ENCODE results near the gene MYL4.
"Not testable (repeated sequence)": the region's sequence is repeated elsewhere in the genome, so short reads cannot be mapped to it uniquely, and the experiment has no call there.

MYL4 gene

GRCh38 chr17:47244697-47245096 is 35.5 kb downstream of the MYL4 start:
- DNase-seq = no peak

DNA sequence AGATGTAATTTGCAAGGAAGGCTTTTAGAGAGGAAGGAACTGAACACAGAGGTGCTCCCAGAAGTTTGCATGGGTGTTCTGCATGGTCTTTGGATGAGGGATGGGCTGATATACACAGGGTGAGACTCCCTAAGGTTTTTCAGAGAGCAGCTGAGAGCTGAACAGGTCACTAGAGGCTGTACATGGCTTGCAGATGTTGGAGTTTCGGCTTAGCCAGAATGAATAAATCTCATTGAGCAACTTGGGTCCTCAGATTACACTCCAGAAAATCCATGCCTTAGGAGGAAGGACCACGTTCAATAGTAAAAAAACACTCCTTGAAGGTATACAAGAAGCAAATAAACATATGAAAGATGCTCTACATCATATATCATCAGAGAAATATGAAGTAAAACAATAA is 37.0 kb downstream of the MYL4 start:
- DNase-seq = no peak

GRCh38 chr17:47250855-47251254 is 41.7 kb downstream of the MYL4 start:
- no peak for DNase-seq

GRCh38 chr17:47251421-47251940 is 42.3 kb downstream of the MYL4 start:
- DNase-seq = no peak

GRCh38 chr17:47252209-47252608 is 43.1 kb downstream of the MYL4 start:
- no peak for DNase-seq

GRCh38 chr17:47252766-47253512 is 43.8 kb downstream of the MYL4 start:
- DNase-seq = no peak

- DNase-seq = peak; percentile 52
Observed at GRCh38 chr17:47253541-47254402, 44.6 kb downstream of the MYL4 start, which contains the start of gene ITGB3. TSS of gene ITGB3 (plus strand) at chr17:47253827. CDS start at chr17:47253862, 35 bp downstream.

DNA sequence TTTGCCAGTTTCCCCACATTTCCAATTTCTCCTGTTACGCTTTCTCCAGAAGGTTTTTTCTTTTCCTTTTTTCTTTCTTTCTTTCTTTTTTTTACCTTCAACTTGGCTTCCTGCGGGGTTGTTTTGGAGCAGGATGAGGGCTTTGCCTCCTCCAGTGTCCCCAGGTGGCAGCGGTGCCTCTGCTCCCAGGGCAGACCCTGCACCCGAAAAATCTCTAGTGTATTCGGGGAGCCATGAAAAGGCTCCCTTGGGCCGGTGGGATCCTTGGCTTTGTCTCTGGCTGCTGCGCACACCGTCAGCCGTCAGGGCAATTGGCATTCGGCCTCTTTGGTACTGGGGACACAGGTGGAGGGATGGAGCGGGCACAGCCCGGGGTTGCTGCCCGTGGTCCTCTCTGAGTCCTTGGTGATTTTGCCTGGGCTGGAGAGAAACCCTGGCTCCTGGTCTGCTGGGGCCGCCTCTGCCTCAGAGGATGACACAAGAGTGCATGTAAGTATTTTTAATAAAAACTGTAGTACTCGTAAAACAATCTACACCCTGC is 45.3 kb downstream of the MYL4 start:
- DNase-seq = no peak

DNA sequence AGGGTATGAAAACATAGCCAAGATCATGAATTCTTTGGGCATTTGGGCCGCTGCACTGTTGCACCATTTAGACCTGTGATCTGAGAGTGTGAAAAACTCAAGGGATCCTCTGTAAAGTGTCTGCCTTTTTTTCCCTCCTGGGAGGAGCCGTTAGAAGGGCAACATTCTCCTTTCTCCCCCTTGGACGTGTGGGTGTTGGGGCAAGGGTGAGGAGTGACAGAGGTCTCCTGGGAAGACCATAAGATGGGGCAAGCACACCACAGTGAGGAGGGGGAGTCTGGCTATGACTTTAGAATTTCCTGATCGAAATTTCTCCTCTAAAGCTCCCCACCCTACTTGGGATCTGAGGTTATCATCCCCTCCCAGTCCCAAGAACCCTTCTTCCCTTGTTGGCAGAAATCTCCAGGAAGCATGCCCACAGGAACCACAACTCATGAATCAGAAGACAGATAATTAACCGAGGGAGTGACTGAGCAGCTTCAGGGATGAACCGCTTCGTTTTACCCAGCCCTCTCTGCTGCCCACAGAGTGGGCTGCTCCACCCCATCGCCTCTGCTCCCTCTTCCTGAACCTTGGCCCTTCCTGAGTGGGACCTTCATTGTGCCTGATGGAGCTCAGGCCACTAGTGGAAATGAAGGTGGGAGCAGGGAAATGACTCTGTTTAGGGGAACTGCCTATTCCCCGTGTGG is 48.6 kb downstream of the MYL4 start:
- DNase-seq = no peak

DNA sequence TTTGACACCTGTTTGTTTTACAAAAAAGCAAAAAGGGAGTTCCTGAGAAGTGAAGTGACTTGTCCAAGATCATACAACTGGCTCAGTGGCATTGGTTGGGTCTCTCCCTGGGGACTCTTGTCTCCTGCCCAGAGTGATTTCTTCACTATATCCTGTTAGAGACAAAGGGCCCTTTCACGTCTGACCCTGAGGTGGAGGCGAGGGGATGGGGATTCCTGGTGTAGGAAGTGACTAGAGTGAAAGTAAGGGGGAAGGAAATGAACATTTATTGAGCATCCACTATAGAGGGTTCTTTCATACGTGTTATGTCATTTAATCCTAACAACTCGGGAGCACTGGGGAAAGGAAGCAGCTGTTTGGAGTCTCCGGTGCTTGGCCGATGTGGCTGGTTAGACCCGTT is 53.4 kb downstream of the MYL4 start:
- no peak for DNase-seq

GRCh38 chr17:47264166-47264565 is 55.0 kb downstream of the MYL4 start:
- no peak for DNase-seq

GRCh38 chr17:47265983-47266541 is 56.9 kb downstream of the MYL4 start:
- DNase-seq = no peak

GRCh38 chr17:47266782-47267181 is 57.6 kb downstream of the MYL4 start:
- DNase-seq = no peak

DNA sequence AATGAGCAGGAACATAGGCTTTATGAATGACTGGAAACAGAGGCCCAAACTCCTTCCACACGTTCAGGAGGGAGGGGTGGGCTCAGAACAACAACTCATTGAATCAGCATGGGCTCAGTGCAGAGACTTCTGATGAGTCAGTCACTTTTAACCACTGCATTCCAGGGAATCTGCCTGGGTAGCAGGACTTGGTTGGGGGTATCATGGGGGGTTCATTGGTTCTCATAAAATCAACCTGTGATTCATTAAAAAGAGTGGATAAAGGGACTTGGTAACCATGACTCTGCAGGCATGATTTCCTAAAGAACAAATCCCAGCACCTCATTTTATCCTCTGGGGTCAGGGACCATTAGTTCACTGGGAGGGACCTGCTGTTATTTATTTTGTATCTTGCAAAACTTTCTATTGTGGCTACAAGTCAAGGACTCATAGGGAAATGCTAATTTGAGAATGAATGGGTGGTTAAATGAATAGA is 58.2 kb downstream of the MYL4 start:
- no peak for DNase-seq

- not testable (repeated sequence) for DNase-seq
Observed at GRCh38 chr17:47268964-47269363, 59.8 kb downstream of the MYL4 start.

- not testable (repeated sequence) for DNase-seq
Observed at GRCh38 chr17:47269561-47270280, 60.6 kb downstream of the MYL4 start.

DNA sequence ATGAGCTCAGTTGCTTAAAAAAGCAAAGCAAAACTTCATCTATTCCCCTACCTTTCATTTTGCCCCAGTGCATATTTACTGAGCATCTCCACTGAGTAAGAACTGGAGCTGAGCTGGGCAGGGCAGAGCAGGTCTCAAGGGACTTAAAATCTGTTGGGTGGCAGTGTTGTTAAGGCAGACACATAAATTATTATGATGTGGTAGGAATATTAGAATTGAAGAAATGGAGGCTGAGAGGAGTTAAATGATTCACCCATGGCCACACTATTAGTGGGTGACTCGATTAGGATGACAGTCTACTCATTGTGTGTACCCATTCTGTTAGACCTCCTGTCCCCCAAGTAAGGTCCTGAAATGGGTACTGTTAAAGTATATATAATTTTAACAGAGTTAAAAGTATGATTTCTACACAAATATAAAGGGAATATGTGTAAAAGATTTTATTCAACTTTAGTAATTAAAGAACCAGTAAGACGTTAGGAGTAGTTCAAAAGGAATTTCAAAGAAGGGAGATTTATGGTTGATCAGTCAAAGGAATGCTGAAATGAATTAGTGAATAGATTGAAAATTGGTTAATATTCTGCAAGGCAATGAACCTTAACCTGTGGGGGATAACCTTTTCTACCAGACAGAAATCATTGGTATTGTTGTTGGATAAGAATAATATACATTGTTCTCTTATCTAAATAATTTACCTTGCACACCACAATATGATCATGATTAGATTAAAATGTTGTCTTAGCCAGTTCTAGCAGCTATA is 62.0 kb downstream of the MYL4 start:
- no peak for DNase-seq

GRCh38 chr17:47272491-47272890 is 63.3 kb downstream of the MYL4 start:
- no peak for DNase-seq

DNA sequence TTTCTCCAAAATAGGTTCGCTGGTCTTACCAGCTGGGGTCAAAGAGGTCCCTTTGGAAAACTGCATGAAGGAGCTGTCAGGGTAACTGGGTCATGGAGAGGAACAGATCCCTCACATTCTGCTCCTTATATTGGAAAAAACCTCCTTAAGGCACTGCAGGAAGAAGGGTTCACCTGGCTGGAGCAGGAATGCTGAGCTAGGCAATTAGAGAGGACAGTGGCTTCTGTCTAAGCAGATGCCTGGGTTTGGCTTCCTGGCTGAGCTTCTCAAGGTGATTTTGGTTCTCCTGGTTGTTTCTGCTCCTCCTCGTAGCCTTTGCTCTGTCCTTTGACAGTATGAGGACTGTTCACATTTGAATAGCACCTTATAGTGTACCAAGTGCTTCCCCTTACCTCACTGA is 64.1 kb downstream of the MYL4 start:
- DNase-seq = no peak
